Right lobe of liver (tissue), 5 donors: Measurements from ENCODE around the gene MTARC1. TPM values are rescaled to one million over a fixed set of nuclear protein-coding genes. Genes with fewer than 3 reads are reported as not detected.

Experiments used
- total RNA-seq, 6 experiments: library from RNA; depleted of rRNA in 2 of 6; stranded (reverse); fragments of >200 nt in 2 of 6; fragmentation: NEBNext Ultra II Directional in 3 of 6; extraction: Animal tissue kit (Norgen Biotek cat#: 25700) in 3 of 6; gene quantifications; one replicate each; pipeline versions ENCODE4 v1.1.0 to v1.2.4, GENCODE V29; 2016 to 2023
- donor health status: DM: no; HTN: no; CAD: no.
- donor health status: DM: no; HTN: no; CAD: no.
- donor health status: DM: no; HTN: yes; CAD: no.
- donor health status: DM: no; HTN: yes; CAD: no.

Gene MTARC1
- total RNA-seq, 6 experiments from 2014 or later, result 14.5 to 83.6 (median 35.2) TPM

Other genes starting within 250 kb of the MTARC1 start
- gene C1orf115, start 96.5 kb upstream of the MTARC1 start, total RNA-seq, result 10 to 100 TPM; 45.2 to 65.9 (median 50.8) TPM
- 100 to 1,000 TPM in 3 of 6 experiments, 10 to 100 TPM in 3; 41.8 to 140 (median 86.6) TPM for gene MTARC2, start 38.6 kb upstream of the MTARC1 start, total RNA-seq
- gene HLX, start 92.5 kb downstream of the MTARC1 start, total RNA-seq, result 10 to 100 TPM in 2 of 6 experiments, 1 to 10 TPM in 4; 5.5 to 10.8 (median 6.7) TPM